ENCODE data around the gene EPB41L2. TPM values are rescaled to one million over a fixed set of nuclear protein-coding genes. Genes with fewer than 3 reads are reported as not detected.

Gene EPB41L2
- total RNA-seq, 6 donors from 2014 or later = 68.7 to 201 (median 98.2) TPM

DNA sequence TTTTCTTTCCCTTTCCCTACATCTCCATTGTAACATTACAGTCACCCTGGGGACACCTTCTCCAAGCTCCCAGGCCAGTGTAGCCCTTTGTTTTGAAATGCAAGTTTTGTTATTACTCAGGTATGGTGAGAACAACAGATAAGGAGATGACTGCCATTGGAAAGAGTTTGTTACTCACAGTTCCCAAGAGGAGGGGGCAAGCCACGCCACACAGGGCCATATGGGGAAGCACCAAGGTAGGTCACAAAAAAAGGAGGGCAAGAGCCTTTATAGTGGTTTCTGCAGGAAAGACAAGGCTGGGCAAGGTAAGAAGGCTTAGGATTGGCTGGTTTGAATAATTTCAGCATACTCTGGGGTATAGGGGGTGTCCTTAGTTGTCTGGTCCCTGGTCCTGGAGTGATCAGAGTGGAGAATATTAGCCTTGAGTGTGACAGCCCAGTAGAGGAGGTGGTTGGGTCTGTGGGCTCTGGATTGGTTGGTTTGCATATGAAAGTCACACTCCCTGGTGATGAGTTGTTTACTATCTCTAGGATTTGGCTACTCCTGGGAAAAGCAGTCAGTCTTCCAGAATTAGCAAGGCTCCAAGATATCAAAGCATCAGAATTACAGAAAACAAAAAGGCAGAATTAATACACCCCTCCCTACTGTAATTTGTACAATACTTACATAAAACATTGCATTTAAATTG, 268.9 kb downstream of the EPB41L2 start:
- 75 to 88% methylated on average over 1 of the region's 1 CpG for WGBS, 2 donors
- DNase-seq (no peak), ATAC-seq (ENCODE audit: low FRiP score in 2 of 2) (no peak)
- no peak overlapping the region for H3K27ac ChIP-seq
- H3K4me3 ChIP-seq = no peak overlapping the region
- no peaks in the 10 kb centered on the region for H3K27me3 ChIP-seq
- TF ChIP-seq POLR2AphosphoS5 (IDR thresholded peaks at IDR 0.05) (no peak), EP300 (IDR thresholded peaks at IDR 0.05) (no peak), POLR2A (IDR thresholded peaks at IDR 0.05) (no peak), CTCF (IDR thresholded peaks at IDR 0.05) (no peak)
- no peaks in the 10 kb centered on the region for H3K9me3 ChIP-seq
- no peaks in the 10 kb centered on the region for H3K36me3 ChIP-seq
- H3K4me1 ChIP-seq = no peaks in the 10 kb centered on the region

Other genes starting within 250 kb of the EPB41L2 start
- gene SMLR1, start 235.8 kb downstream of the EPB41L2 start, total RNA-seq = under 1 TPM in 1 of 6 donors, not detected in 5; 0.33 TPM
- gene AKAP7, start 72.2 kb upstream of the EPB41L2 start, total RNA-seq = 10 to 100 TPM in 2 of 6 donors, 1 to 10 TPM in 4; 2.4 to 11.3 (median 7.1) TPM

Data from upper lobe of left lung (tissue), 6 donors.